Panc1 (cell line): ENCODE results near the gene IL2RA. TPM values are rescaled to one million over a fixed set of nuclear protein-coding genes. Genes with fewer than 3 reads are reported as not detected.

Source experiments
- ATAC-seq: fragments of 200-7000 bp; cut with Tn5 transposase; 2 replicates; pipeline ENCODE4 v1.9.1; 2020; ENCODE audit warnings: mild to moderate bottlenecking, moderate library complexity
- BruUV-seq: library from RNA; stranded (reverse); fragments of 400-500 nt; replicated peaks from 2 replicates; lab custom pipeline; 2021; lab: Mats Ljungman, UMichigan
- CTCF ChIA-PET: fragments of 300-600 bp; sonication (Branson Sonifier 250); formaldehyde crosslinking; loops from one replicate; lab custom pipeline; 2022; ENCODE audit warnings: antibody characterized with exemption; lab: Charles Lee
- POLR2A ChIA-PET: fragments of 300-600 bp; sonication (Branson Sonifier 250); formaldehyde crosslinking; loops from one replicate; lab custom pipeline; 2022; ENCODE audit warnings: antibody characterized with exemption; lab: Charles Lee
- DNase-seq: peaks from one replicate; pipeline ENCODE4 v3.0.0-alpha.2; 2010; ENCODE audit warnings: low read depth, low spot score
- H3K27ac ChIP-seq: 2 replicates; pipeline ENCODE4 v1.5.1; 2011; ENCODE audit warnings: mild to moderate bottlenecking, low read length, inconsistent platforms
- H3K27me3 ChIP-seq: fragments of 200-500 bp; sonication (Bioruptor generic); 2 replicates; pipeline ENCODE4 v1.6.0; 2014; ENCODE audit warnings: low read length, inconsistent platforms; ENCODE audit not compliant: control insufficient read depth, insufficient read depth
- H3K36me3 ChIP-seq: fragments of 200-500 bp; sonication (Bioruptor generic); 2 replicates; pipeline ENCODE4 v1.5.1; 2014; ENCODE audit warnings: inconsistent platforms, mild to moderate bottlenecking, low read length, moderate library complexity; ENCODE audit not compliant: control insufficient read depth, insufficient read depth
- H3K4me1 ChIP-seq: 2 replicates; pipeline ENCODE4 v1.5.1; 2011; ENCODE audit warnings: inconsistent platforms, mild to moderate bottlenecking, low read length, moderate library complexity; ENCODE audit not compliant: control insufficient read depth, insufficient read depth
- H3K4me3 ChIP-seq, 2 experiments: 2 replicates each; pipeline ENCODE4 v1.5.1; 2011 to 2012; ENCODE audit warnings: low read depth in 2 of 2, low read length in 2 of 2, mild to moderate bottlenecking in 2 of 2, inconsistent platforms in 1 of 2, moderate library complexity in 1 of 2
- H3K9me3 ChIP-seq: fragments of 200-500 bp; sonication (Bioruptor generic); 2 replicates; pipeline ENCODE4 v1.5.1; 2014; ENCODE audit warnings: low read depth, mild to moderate bottlenecking, inconsistent platforms, low read length, moderate library complexity; ENCODE audit not compliant: control insufficient read depth, insufficient read depth
- CTCF ChIP-seq: fragments of 450-650 bp; IDR thresholded peaks from 2 replicates; pipeline ENCODE4 v1.5.1; 2017; ENCODE audit warnings: mild to moderate bottlenecking
- POLR2AphosphoS5 ChIP-seq: IDR thresholded peaks from 2 replicates; pipeline ENCODE4 v1.6.1; 2012; ENCODE audit warnings: mild to moderate bottlenecking, low read depth, low read length, moderate library complexity
- SIN3A ChIP-seq: IDR thresholded peaks from 2 replicates; pipeline ENCODE4 v1.6.1; 2012; ENCODE audit warnings: low read depth, mild to moderate bottlenecking, low read length, moderate library complexity, borderline replicate concordance; ENCODE audit not compliant: insufficient read depth
- TCF7L2 ChIP-seq: IDR thresholded peaks from 2 replicates; pipeline ENCODE4 v1.6.1; 2011; ENCODE audit warnings: mild to moderate bottlenecking, low read depth, low read length, inconsistent platforms
- in situ Hi-C: cut with HindIII; loops from 2 replicates; pipeline ENCODE4 v1.10.0; 2016; ENCODE audit warnings: low sequenced_read_pairs, low pct_unique_long_range_greater_than_20kb
- intact Hi-C: fragments of 100-400 bp; cut with micrococcal nuclease; formaldehyde crosslinking; loops from one replicate; pipeline ENCODE4 v1.10.0; 2022; ENCODE audit not compliant: unreplicated experiment
- total RNA-seq: library from RNA; stranded (reverse); gene quantifications from one replicate; pipeline ENCODE4 v1.2.1, GENCODE V29; 2021; ENCODE audit not compliant: unreplicated experiment
- TF ChIP-seq, protein P1 (sequence below), 2 experiments: IDR thresholded peaks; 2 replicates each; pipeline ENCODE4 v1.6.1; 2011 to 2012; ENCODE audit warnings: low read depth in 2 of 2, control low read depth in 1 of 2, low read length in 1 of 2, mild to moderate bottlenecking in 1 of 2, moderate library complexity in 1 of 2; ENCODE audit not compliant: insufficient read depth in 1 of 2

Gene IL2RA
- total RNA-seq, 1 experiment from 2014 or later: 0.33 TPM

DNA sequence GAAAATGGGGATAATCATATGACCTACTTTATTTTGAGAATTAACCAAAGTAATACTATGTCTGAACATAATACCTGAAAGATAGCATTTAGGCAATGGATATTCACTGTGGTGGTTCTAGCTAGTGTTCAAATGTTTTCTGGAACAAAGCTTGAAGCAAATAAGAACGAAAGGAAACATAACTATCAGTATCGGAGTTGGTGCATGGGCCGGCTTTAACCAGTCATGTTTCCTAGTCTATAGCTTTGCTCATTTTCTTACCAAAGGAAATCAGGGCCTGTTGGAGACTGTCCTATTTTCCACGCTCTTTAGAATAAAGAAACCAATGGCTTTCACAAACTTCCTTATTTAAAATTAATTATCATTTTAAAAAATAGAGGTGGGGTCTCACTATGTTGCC is 8.9 kb downstream of the IL2RA start:
- no peak for ATAC-seq
- Histone ChIP-seq H3K36me3 (no peaks in the 10 kb centered on the region), H3K27ac (no peak overlapping the region), H3K27me3 (no peaks in the 10 kb centered on the region), H3K9me3 (no peaks in the 10 kb centered on the region), H3K4me3 (no peak overlapping the region), H3K4me1 (peaks cover 3% of the 10 kb centered on the region; the same call in 1 of the 2 replicates)
- no TSS peak for BruUV-seq
- in situ Hi-C loops (no loop called here), intact Hi-C loops (loop anchor here (10.0 kb wide), 1 partner anchor 109 kb away; no protein-coding TSS in a partner anchor)
- no peak for DNase-seq
- ChIA-PET POLR2A (no interaction called here), CTCF (no interaction called here)
- no peak for TF ChIP-seq CTCF
- TF ChIP-seq POLR2AphosphoS5: no peak
- TF ChIP-seq TCF7L2: no peak
- TF ChIP-seq, protein P1, sequence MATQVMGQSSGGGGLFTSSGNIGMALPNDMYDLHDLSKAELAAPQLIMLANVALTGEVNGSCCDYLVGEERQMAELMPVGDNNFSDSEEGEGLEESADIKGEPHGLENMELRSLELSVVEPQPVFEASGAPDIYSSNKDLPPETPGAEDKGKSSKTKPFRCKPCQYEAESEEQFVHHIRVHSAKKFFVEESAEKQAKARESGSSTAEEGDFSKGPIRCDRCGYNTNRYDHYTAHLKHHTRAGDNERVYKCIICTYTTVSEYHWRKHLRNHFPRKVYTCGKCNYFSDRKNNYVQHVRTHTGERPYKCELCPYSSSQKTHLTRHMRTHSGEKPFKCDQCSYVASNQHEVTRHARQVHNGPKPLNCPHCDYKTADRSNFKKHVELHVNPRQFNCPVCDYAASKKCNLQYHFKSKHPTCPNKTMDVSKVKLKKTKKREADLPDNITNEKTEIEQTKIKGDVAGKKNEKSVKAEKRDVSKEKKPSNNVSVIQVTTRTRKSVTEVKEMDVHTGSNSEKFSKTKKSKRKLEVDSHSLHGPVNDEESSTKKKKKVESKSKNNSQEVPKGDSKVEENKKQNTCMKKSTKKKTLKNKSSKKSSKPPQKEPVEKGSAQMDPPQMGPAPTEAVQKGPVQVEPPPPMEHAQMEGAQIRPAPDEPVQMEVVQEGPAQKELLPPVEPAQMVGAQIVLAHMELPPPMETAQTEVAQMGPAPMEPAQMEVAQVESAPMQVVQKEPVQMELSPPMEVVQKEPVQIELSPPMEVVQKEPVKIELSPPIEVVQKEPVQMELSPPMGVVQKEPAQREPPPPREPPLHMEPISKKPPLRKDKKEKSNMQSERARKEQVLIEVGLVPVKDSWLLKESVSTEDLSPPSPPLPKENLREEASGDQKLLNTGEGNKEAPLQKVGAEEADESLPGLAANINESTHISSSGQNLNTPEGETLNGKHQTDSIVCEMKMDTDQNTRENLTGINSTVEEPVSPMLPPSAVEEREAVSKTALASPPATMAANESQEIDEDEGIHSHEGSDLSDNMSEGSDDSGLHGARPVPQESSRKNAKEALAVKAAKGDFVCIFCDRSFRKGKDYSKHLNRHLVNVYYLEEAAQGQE (IDR thresholded peaks at IDR 0.05; ENCODE audit: insufficient read depth in 1 of 2, low read depth in 2 of 2, low read length in 1 of 2): no peak
- no peak for TF ChIP-seq SIN3A

GRCh38 chr10:6052247-6053221 is 9.6 kb downstream of the IL2RA start:
- H3K4me3 ChIP-seq: no peak overlapping the region
- BruUV-seq: no TSS peak
- H3K9me3 ChIP-seq: no peaks in the 10 kb centered on the region
- ChIA-PET CTCF (no interaction called here), POLR2A (no interaction called here)
- in situ Hi-C loops: no loop called here
- ATAC-seq (no peak), DNase-seq (no peak)
- intact Hi-C loops: loop anchor here (10.0 kb wide), 1 partner anchor 108 kb away; no protein-coding TSS in a partner anchor
- TF ChIP-seq, protein P1 (IDR thresholded peaks at IDR 0.05; ENCODE audit: insufficient read depth in 1 of 2, low read depth in 2 of 2, low read length in 1 of 2): no peak
- TF ChIP-seq TCF7L2 (no peak), CTCF (no peak), POLR2AphosphoS5 (no peak), SIN3A (no peak)
- no peaks in the 10 kb centered on the region for H3K36me3 ChIP-seq
- no peak overlapping the region for H3K27ac ChIP-seq
- H3K27me3 ChIP-seq: no peaks in the 10 kb centered on the region
- peaks cover 3% of the 10 kb centered on the region; the same call in 1 of the 2 replicates for H3K4me1 ChIP-seq
